ENCODE measurements around the gene VANGL1.

Gene VANGL1

DNA sequence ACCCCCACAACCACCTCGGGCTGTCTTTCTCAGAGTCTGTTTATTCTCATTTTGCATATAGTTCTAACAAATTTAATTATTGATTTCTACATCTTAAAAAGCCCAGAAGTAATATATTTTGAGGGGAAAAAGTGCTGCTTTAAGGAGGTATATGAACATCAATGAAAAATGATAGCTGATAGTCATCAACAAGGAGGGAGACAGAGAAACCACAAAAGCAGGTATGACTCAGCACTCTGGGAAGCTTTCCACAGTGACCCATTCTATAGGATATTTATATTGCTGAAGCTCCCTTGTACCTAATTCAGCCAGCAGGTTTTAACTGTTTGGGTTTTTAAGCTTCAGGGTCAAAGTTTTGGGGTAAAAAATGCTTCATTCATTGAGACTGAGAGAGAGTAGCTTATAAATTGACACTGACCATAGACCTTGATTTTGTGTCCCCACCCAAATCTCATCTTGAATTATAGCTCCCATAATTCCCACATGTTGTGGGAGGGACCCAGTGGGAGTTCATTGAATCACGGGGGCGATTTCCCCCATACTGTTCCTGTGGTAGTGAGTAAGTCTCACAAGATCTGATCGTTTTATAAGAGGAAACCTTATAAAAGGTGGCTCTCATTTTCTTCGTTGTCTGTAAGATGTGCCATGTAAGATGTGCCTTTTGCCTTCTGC is 27.4 kb downstream of the VANGL1 start:
- no peak for DNase-seq

- DNase-seq, result no peak
These were observed 28.1 kb downstream of the VANGL1 start for GRCh38 chr1:115669886-115670285.

- peak; percentile 90 for DNase-seq
These were observed 28.9 kb downstream of the VANGL1 start for GRCh38 chr1:115670476-115671175.

- no peak for DNase-seq
These were observed 29.6 kb downstream of the VANGL1 start for GRCh38 chr1:115671176-115671934.

DNA sequence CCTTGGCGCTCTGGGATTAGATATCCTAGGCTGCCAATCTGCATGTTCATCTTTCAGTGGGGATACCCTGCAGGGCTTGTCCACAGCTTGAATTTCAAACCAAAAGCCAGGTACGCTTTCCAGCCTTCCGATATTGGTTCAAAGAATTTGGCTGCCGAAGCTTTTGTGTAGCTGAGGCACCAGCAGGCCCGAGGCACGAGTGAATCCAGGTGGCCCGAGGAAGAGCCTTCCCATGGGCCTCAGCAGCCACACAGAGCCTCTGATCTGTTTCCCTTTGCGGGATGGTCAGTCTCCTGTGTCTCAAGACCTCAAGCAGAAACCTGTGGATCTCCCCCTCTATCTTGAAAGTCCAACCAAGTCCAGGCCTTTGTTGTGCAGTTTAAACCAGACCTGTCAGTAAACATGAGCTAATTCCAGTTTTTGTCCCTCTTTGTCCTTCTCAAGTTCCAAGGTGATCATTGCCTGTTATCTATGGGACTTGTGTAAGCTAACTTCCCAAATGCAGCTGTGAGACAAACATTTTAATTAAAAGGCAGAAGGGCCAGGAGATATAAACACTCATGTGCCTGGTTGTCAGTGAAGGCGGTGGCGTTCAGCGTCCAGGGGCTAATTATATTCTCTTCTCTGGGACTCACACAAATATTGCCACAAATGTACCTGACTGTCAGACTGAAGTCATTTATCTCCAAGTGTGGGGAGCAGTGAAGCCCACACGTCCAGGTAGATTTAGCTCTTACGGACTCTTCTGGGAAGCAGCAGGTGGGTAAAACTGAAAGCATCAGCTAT is 30.6 kb downstream of the VANGL1 start:
- DNase-seq, result no peak

DNA sequence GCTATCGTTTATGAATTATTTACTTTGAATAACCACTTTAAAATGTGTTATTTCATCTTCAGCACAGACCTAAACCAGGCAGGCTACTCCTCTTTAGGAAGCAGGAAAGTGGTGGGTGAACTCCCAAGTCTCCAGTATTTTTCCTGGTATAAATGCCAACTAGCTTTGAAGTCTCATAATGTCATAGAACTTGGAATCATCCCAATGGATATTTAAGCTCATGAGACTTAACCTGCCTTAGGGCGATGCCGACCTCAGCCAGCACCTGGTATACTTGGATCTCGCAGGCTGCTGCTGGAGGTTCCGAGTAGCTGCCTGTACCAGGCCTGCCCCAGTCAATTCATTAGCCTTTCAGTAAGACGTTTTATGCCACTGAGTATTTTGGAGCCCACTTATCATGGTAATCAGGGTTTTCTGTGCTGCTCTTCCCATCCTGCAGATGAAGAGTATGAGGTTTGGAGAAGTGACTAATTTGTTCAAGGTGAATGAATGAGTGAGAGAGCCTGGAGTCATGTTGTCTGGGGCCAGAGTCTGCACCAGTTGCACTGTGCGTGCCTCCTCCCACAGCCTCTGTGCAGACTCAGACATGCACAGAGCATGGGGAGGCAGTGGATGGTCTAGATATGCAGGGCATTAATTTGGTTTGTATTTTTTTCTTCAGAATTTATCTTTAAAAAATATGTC is 34.9 kb downstream of the VANGL1 start:
- peak; percentile 87 for DNase-seq

- DNase-seq, result peak; percentile 86
These were observed 35.4 kb downstream of the VANGL1 start for GRCh38 chr1:115677182-115677555.

DNA sequence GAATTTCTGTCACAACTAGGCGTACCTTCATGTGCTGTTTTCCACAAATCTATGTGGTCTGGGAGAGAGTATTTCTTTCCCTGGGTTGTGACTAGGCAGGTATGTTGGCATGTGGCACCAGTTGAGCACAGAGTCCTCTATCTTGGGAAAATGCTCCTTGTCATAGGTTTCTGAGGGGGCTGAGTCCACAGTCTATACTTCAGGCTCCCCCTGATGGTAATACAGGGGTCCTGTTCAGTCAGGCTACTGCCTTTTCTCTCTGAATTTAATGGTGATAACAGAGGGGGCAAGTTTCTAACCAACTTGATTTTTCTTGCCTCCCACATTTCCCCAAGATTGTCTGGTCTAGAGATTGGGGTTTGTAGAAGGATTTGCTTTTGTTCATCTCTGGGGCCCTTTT is 35.8 kb downstream of the VANGL1 start:
- DNase-seq, result no peak

GRCh38 chr1:115678141-115678540 is 36.4 kb downstream of the VANGL1 start:
- DNase-seq, result no peak

DNA sequence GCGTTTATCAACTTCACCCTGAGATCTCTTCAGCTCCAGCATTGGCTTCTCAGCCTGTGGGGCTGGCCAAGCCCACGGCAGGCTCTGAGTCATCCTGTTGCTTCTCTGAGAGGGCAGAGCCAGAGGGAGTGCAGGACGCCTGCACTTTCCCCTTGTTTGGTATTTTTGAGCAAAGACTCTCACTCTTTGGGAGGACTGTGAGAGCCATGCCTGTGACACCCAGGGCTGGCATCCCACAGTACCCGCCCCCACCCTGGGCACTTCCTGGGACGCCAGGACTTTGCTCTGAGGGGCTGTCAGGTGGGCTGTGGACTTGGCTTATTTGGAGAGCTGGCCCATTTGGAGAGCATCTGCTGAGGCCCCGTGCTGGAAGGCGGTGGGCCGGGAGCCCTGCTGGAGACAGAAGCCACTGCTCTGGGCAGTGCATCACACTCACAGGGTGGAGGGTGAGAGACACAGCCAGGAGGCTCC is 37.4 kb downstream of the VANGL1 start:
- no peak for DNase-seq

DNA sequence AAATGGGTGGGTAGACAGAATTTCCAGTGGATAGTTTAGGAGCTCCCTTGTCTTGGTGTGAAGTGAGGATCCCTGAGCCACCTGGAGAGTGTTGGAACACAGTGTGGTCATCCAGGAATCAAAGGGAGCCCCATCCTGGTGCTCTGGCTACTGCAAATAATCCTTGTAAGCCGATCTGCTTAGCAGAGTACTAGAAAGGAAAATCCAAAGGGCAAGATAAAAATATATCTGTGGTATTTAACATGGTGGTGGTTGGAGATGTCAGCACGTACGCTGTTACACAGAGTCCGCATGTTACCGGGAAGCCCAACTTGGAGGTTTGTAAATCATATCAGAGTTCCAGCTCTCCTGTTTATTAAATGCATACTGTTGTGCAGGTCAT is 39.0 kb downstream of the VANGL1 start:
- no peak for DNase-seq

DNA sequence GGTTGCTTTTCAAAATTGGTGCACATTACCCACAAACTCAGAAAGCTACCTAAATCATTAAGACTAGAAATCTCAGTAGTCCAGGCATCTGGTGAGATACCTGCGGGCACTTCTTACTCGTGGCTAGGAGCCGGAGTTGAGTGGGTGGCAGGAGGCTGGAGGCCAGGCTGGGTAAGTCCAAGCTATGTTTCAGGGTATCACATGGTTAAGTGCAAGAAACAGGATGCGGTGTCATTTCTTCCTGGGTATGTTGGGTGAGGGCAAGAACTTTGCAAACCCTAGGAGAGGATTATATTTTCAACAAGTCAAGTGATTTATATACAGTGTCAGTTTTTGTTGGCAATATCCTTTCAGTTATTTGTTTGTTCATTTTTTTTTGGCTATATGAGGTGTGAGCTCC is 41.0 kb downstream of the VANGL1 start:
- DNase-seq, result no peak

DNA sequence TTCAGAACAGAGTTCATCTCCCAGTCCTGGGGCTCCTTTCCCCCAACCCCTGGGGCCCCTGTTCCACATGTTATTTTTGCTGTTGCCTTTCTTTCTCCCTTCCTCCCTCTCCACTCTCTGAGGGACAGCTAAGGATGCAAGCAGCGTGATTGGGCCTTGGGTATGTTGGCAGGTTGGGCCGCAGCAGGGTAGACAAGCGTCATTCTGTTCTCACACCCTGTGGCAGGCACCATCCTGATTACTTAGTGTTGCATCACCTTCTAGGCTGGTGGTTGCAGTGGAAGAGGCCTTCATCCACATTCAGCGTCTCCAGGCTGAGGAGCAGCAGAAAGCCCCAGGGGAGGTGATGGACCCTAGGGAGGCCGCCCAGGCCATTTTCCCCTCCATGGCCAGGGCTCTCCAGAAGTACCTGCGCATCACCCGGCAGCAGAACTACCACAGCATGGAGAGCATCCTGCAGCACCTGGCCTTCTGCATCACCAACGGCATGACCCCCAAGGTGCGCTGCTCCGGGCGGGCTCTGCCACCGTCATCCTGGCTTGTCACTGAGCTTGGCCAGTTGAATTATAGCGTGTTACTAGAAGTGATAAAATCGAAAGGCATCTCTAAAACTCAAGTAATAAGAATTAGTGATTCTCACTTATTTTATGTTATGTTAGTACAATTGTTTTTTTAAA is 43.4 kb downstream of the VANGL1 start:
- no peak for DNase-seq

DNA sequence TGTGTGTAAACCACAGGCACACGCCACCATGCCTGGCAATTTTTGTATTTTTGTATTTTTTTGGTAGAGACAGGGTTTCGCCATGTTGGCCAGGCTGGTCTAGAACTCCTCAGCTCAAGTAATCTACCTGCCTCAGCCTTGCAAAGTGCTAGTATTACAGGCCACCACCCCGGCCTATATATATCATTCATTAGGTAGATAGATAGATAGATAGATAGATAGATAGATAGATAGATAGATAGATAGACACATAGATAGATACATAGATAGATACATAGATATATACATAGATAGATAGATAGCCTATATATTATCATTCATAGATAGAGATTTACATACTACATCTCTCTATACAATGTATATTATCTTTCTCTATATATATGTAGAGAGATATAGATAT is 46.0 kb downstream of the VANGL1 start:
- DNase-seq, result no peak

- no peak for DNase-seq
These were observed 49.2 kb downstream of the VANGL1 start for GRCh38 chr1:115690972-115691371.

DNA sequence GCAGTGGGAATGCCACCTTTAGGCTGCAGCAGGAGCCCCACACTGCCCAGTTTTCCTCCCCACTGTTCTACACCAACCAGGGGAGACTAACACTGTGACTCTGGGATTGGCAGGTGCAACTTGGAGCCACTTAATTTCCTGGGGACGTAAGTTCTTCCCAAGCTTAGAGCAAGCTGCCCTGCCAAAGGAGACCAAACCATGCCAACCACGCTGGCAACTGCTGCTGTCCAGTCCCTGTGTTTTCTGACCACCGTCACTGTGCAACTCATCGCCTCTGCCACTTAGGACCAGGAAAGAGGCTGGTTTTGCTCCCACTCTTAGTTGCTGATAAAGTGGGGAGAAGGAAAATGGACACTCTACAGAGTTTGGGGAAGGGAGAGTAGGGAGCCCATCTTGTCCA is 50.5 kb downstream of the VANGL1 start:
- no peak for DNase-seq

DNA sequence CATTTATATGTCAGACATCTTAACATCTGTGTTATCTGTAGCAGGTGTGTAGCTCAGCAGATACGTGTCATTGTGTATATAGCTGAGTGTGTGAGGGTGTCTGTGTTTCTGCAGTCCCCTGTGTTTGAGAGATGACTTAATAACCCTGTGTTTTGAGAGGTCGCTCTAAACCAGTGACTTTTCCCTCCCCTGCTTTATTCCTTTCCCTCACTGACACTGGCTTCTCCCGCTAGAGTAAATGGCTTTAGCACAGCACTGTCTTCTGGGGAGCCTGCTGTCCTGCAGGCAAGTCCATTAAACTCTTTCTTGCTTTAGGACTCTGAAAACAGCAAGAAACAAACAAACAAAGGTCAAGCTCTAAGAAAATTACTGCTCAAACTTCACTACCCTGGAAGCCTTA is 53.0 kb downstream of the VANGL1 start:
- no peak for DNase-seq

- no peak for DNase-seq
These were observed 55.8 kb downstream of the VANGL1 start for GRCh38 chr1:115697619-115698018.

DNA sequence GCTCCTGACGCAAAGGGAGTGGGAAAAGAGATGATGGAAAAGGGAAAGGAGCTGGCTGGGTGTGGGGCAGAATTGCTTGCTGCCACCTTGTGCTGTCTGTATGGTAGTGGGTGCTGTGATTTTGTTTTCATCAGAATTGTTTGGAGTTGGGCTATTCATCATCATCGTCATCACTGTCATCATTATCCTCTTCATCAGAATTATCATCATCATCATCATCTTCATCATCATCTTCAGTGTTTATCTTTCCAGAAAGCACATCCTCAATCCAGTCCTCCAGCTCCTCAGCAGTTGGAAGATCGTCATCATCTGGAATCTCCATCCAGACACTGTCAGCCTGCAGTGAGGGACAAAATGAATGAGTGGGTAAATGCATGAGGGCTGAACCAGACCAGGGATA is 59.3 kb downstream of the VANGL1 start:
- no peak for DNase-seq

DNA sequence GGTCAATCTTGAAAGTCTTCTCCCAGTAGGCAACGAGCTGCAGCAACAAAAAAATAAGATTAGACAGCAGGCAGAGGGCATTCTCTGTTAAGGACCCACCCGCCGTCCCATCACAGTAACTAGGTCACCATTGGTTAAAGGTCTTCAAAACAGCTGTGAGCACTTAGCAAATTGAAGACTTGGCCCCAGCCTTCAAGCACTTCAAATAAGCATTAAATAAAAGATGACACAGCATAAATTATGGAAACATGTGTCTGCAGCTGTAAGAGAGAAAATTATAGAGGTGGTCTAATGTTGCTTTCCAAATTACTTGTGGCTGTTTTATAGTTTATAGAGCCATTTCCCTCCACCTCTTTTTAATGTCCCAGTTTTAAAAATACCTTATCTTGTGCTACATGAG is 61.2 kb downstream of the VANGL1 start:
- DNase-seq, result peak; percentile 16

DNA sequence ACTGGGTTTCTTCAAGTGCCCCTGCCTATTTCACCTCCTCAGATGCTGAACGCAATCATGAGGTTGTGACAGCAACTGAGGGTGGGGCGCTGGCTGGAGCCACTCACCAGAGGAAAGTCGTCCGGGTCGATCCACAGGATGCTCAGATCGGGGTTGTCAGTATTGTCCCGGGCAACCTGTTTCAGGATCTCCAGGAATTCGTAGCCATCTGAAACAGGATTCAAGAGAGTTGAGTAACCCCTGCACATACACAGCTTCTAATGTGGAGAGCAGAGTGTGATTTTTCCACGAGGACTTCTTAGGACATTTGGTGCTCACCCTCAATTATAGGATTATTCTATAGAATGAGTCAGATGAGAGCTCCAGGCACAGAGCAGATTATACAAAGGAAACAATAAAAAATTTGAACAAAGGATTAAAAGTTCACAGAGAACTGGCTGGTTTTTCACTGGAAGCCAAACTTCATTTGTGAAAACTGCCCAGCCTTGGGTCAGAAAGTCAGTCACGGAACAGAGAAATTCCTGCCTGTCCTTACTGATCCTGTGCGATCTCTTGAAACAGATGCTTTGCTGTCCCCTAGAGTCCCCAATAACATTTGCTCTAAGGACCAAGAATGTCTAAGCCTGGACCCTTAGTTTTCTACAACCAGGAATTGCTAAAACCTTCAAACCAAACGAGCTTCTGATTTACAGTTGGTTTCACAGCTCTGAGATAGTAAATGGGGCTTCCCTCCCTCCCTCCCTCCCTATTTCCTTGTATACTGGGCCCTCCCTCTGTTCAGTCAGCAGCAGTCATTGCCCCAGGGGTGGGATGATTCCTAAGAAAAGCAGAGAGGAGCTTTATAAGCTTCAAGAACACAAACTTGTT is 63.5 kb downstream of the VANGL1 start:
- DNase-seq, result no peak
